GM19240 (cell line): Measurements from ENCODE around the gene RASGEF1C.

Experiments used
- DNase-seq: peaks from one replicate; pipeline ENCODE4 v3.0.0; 2011; ENCODE audit warnings: low spot score; ENCODE audit not compliant: insufficient read length

Gene RASGEF1C

GRCh38 chr5:180120237-180121101, 88.5 kb downstream of the RASGEF1C start:
- DNase-seq, result no peak

GRCh38 chr5:180119903-180120236, 89.1 kb downstream of the RASGEF1C start:
- no peak for DNase-seq

- DNase-seq, result no peak
Observed at GRCh38 chr5:180119031-180119902, 89.7 kb downstream of the RASGEF1C start.

GRCh38 chr5:180118391-180118791, 90.6 kb downstream of the RASGEF1C start:
- no peak for DNase-seq

GRCh38 chr5:180117000-180117725, 91.8 kb downstream of the RASGEF1C start:
- no peak for DNase-seq

- DNase-seq, result no peak
Observed at GRCh38 chr5:180116077-180116999, 92.7 kb downstream of the RASGEF1C start.

GRCh38 chr5:180115326-180116076, 93.5 kb downstream of the RASGEF1C start:
- no peak for DNase-seq

- DNase-seq, result no peak
Observed at GRCh38 chr5:180114304-180115003, 94.6 kb downstream of the RASGEF1C start.

GRCh38 chr5:180113660-180114303, 95.2 kb downstream of the RASGEF1C start:
- no peak for DNase-seq

GRCh38 chr5:180112181-180112861, 96.7 kb downstream of the RASGEF1C start:
- DNase-seq, result no peak

- no peak for DNase-seq
Observed at GRCh38 chr5:180111273-180112002, 97.6 kb downstream of the RASGEF1C start.

GRCh38 chr5:180109920-180110319, 99.1 kb downstream of the RASGEF1C start:
- no peak for DNase-seq

- DNase-seq, result no peak
Observed at GRCh38 chr5:180107005-180107404, 102.0 kb downstream of the RASGEF1C start.

- DNase-seq, result no peak
Observed at GRCh38 chr5:180105827-180106312, 103.1 kb downstream of the RASGEF1C start.

- DNase-seq, result no peak
Observed at GRCh38 chr5:180104168-180104530, 104.9 kb downstream of the RASGEF1C start.

GRCh38 chr5:180103487-180104167, 105.4 kb downstream of the RASGEF1C start:
- DNase-seq, result no peak

GRCh38 chr5:180102636-180103035, 106.4 kb downstream of the RASGEF1C start:
- no peak for DNase-seq
